CD4-positive, alpha-beta T cell treated with Interleukin-6 for 4 hours (primary cell): ENCODE results near the gene RNF217.
"Not testable (repeated sequence)": the region's sequence is repeated elsewhere in the genome, so short reads cannot be mapped to it uniquely, and the experiment has no call there.

ENCODE experiments used
- DNase-seq: peaks from one replicate; pipeline ENCODE4 v3.0.0-alpha.2; 2020; ENCODE audit warnings: mixed read lengths

RNF217 gene

GRCh38 chr6:125066964-125067363, 104.7 kb downstream of the RNF217 start:
- DNase-seq, result peak; percentile 25

- no peak for DNase-seq
These were observed 105.3 kb downstream of the RNF217 start for GRCh38 chr6:125067552-125067951.

GRCh38 chr6:125073071-125073470, 110.8 kb downstream of the RNF217 start:
- no peak for DNase-seq

GRCh38 chr6:125074120-125074519, 111.9 kb downstream of the RNF217 start:
- DNase-seq, result no peak

GRCh38 chr6:125075073-125075472, 112.8 kb downstream of the RNF217 start:
- DNase-seq, result not testable (repeated sequence)

GRCh38 chr6:125075741-125076481, 113.7 kb downstream of the RNF217 start:
- DNase-seq, result no peak

- no peak for DNase-seq
These were observed 114.2 kb downstream of the RNF217 start for GRCh38 chr6:125076482-125076742.

GRCh38 chr6:125077453-125077852, 115.2 kb downstream of the RNF217 start:
- DNase-seq, result no peak

GRCh38 chr6:125078602-125079321, 116.5 kb downstream of the RNF217 start:
- no peak for DNase-seq

GRCh38 chr6:125082908-125083683, 120.9 kb downstream of the RNF217 start:
- no peak for DNase-seq

GRCh38 chr6:125083684-125083990, 121.4 kb downstream of the RNF217 start:
- no peak for DNase-seq

GRCh38 chr6:125086716-125087115, 124.5 kb downstream of the RNF217 start:
- DNase-seq, result no peak

- no peak for DNase-seq
These were observed 126.7 kb downstream of the RNF217 start for GRCh38 chr6:125088963-125089362.

GRCh38 chr6:125094563-125094962, 132.3 kb downstream of the RNF217 start:
- DNase-seq, result no peak

GRCh38 chr6:125095580-125096301, 133.5 kb downstream of the RNF217 start:
- DNase-seq, result no peak

- DNase-seq, result no peak
These were observed 134.9 kb downstream of the RNF217 start for GRCh38 chr6:125097186-125097585.

- DNase-seq, result no peak
These were observed 136.0 kb downstream of the RNF217 start for GRCh38 chr6:125098253-125098652.

GRCh38 chr6:125099211-125100073, 137.2 kb downstream of the RNF217 start:
- peak; percentile 32 for DNase-seq

- DNase-seq, result no peak
These were observed 137.9 kb downstream of the RNF217 start for GRCh38 chr6:125100074-125100652.

GRCh38 chr6:125101128-125101527, 138.9 kb downstream of the RNF217 start:
- no peak for DNase-seq

- no peak for DNase-seq
These were observed 139.4 kb downstream of the RNF217 start for GRCh38 chr6:125101631-125102030.

GRCh38 chr6:125102411-125102810, 140.2 kb downstream of the RNF217 start:
- no peak for DNase-seq
